NCI-H345 (cell line): ENCODE results near the gene SNAPC4.
"Not testable (repeated sequence)": the region's sequence is repeated elsewhere in the genome, so short reads cannot be mapped to it uniquely, and the experiment has no call there.

Experiments
- DNase-seq: peaks from one replicate; lab custom pipeline; 2025; lab: John Stamatoyannopoulos, UW

The SNAPC4 gene

DNA sequence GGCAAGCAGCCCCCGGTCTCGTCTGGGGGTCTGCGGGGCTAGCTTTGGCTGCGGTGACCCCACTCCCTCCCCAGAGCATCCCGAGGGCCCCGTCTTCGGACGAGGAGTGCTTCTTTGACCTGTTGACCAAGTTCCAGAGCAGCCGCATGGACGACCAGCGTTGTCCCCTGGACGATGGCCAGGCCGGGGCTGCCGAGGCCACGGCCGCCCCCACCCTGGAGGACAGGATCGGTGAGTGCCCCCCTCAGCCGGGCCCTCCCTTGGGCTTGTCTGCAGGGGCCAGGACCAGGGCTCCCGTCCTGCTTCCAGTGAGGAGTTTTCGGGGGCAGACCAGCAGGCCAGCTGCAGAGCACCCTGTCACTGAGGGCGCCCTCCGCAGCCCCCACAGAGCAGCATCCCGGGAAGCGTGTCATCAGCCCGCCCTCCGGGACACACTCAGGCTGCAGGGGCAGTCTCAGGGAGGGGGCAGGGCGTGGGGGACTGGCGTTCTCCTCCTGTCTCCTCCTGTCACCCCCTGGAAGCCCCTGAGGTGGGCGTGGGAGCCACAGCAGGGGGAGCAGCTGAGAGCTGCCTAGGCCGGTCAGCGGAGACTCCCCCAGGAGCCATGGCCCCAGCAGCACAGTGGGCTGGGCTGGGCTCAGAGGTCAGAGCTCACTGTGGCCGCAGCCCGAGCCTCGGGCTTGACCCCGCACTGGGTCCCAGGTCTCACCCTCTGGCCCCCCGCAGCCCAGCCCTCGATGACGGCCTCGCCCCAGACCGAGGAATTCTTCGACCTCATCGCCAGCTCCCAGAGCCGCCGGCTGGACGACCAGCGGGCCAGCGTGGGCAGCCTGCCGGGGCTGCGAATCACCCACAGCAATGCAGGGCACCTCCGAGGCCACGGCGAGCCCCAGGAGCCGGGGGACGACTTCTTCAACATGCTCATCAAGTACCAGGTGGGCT, 44.1 kb downstream of the SNAPC4 start:
- DNase-seq = no peak

- DNase-seq = no peak
These were observed 45.3 kb downstream of the SNAPC4 start for GRCh38 chr9:136354592-136355085.

DNA sequence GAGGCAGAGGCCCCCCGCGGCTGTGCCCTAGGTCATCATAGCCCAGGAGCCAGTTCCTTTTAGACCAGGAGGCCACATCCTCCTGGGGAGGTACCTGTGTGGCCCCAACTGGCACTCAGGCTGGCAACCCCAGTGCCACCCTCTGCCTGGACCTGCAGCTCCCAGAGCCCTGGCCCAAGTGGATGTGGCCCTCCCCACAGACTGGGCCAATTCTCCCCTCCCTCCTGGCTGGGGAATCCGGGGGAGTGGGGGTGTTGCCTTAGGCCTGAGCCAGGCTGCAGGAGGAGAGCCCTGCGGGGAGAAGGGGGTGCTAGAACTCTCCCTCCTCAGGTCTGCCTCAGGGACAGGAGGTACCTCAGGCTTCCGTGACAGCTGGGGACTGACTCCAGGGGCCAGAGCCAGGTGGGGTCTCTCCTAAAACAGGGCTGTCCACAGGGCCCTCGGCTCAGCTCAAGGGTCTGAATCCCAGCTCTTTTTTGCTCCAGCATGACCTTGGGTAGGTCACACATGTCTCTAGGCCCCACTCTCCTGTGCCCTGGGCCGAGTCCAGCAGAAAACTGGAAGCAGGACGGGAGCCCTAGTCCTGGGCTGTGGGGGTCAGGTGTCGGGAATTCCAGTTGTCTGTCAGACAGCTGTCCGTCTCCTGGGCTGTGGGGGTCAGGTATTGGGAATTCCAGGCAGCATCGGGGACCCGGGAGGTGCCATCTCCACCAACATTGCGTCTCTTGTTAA, 46.0 kb downstream of the SNAPC4 start:
- no peak for DNase-seq

- DNase-seq = no peak
These were observed 46.9 kb downstream of the SNAPC4 start for GRCh38 chr9:136353088-136353487.

GRCh38 chr9:136352682-136353081, 47.3 kb downstream of the SNAPC4 start:
- peak; percentile 43 for DNase-seq

DNA sequence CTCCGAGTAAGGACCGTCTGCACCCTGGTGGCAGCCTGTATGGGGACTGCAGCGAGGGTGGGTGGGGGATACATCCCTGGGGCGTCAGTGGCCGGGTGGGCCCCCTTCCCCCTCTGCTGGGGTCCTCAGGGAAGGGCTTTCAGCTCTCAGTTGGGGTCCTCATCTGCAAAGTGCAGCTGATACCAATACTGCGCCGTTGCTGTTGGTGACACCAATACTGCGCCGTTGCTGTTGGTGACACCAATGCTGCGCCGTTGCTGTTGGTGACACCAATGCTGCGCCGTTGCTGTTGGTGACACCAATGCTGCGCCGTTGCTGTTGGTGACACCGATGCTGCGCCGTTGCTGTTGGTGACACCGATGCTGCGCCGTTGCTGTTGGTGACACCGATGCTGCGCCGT, 48.1 kb downstream of the SNAPC4 start:
- not testable (repeated sequence) for DNase-seq

GRCh38 chr9:136351252-136351800, 48.6 kb downstream of the SNAPC4 start:
- DNase-seq = no peak
